B cell (primary cell): ENCODE data around the gene ARPC5L.

ENCODE experiments used
- EZH2 ChIP-seq: IDR thresholded peaks from 2 replicates; pipeline ENCODE4 v1.6.1; 2012; ENCODE audit warnings: borderline replicate concordance, low read depth, mild to moderate bottlenecking, moderate library complexity, low read length; ENCODE audit not compliant: insufficient read depth, poor library complexity, severe bottlenecking
- TF ChIP-seq, protein P1 (sequence below): fragments of 200-600 bp; IDR thresholded peaks from one replicate; pipeline ENCODE4 v1.8.0; 2022; ENCODE audit warnings: antibody characterized with exemption, mild to moderate bottlenecking

DNA sequence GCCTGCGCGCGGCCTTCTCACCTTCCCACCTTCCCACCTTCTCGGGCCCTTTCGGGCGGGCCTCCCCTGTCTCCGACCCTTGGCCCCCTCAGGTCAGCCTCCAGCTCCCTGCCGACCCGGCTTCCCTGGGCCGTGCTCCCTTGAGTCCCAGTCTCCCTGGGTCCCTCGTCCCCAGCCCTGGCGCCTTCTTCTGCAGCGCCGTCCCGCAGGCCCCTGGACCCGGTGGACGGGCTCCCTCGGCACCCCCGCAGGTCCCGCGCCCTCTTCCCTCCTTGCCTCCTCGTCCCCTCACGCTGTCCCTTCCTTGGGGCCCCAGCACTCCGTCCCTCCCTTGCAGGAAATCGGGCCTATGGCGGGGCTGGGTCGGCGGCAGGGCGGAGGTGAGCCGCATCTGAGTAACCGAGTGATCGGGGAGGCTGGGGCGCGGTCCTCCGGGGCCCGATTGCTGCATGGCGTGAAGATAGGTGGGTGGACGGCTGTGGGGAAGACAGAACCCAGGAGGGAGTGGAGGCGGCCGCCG, 7.6 kb downstream of the ARPC5L start:
- TF ChIP-seq, protein P1, sequence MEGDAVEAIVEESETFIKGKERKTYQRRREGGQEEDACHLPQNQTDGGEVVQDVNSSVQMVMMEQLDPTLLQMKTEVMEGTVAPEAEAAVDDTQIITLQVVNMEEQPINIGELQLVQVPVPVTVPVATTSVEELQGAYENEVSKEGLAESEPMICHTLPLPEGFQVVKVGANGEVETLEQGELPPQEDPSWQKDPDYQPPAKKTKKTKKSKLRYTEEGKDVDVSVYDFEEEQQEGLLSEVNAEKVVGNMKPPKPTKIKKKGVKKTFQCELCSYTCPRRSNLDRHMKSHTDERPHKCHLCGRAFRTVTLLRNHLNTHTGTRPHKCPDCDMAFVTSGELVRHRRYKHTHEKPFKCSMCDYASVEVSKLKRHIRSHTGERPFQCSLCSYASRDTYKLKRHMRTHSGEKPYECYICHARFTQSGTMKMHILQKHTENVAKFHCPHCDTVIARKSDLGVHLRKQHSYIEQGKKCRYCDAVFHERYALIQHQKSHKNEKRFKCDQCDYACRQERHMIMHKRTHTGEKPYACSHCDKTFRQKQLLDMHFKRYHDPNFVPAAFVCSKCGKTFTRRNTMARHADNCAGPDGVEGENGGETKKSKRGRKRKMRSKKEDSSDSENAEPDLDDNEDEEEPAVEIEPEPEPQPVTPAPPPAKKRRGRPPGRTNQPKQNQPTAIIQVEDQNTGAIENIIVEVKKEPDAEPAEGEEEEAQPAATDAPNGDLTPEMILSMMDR = no peak
- TF ChIP-seq EZH2 = no peak
